ENCODE data around the gene ANGPTL2.
"Not testable (repeated sequence)": the region's sequence is repeated elsewhere in the genome, so short reads cannot be mapped to it uniquely, and the experiment has no call there.

ANGPTL2 gene

DNA sequence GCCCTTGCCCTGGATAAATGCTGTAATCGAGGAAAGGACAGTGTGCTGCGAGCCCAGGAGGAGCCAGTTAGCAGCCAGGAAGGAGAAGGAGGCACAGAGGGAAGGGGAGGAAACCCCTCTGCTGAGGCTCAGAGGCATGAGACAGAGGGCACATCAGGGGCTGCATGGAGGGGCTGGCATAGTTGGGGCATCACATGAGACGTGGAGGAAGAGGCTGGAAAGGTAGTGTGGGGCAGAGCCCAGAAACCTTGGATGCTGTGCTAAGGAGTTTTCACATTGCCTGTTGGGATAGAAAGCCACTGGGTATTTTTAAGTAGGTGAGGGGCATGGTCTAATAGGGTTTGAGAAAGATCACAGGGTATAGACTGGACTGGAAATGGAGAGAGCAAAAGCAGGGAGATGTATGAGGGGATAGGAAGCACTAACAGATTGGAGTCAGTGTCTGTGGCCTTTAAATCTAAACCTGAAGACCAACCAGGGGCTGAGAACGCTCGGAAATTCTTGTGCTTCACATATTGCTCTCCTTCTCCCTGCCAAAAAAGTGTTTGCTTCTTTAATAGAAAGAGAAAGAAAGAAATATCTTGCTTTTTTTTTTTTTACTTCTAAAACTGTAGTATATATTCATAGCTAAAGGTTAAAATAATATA lies 33.0 kb upstream of the ANGPTL2 start:
- no peaks in the 10 kb centered on the region for H3K27me3 ChIP-seq (replicated peaks; ENCODE audit: control insufficient read depth, insufficient read depth, low read length, poor library complexity, severe bottlenecking)
- H3K36me3 ChIP-seq (ENCODE audit: control insufficient read depth, insufficient read depth, low read length) = no peaks in the 10 kb centered on the region
- no peak overlapping the region for H3K4me3 ChIP-seq (ENCODE audit: insufficient read depth, low read depth, low read length, poor library complexity, severe bottlenecking)
- DNase-seq = no peak
- no peak overlapping the region for H3K27ac ChIP-seq (ENCODE audit: insufficient read depth, low read length, poor library complexity, severe bottlenecking)
- no peaks in the 10 kb centered on the region for H3K9me3 ChIP-seq (ENCODE audit: control insufficient read depth, low read length)
- H3K4me1 ChIP-seq (ENCODE audit: control insufficient read depth, insufficient read depth, low read length, poor library complexity, severe bottlenecking) = peaks cover 4% of the 10 kb centered on the region

DNA sequence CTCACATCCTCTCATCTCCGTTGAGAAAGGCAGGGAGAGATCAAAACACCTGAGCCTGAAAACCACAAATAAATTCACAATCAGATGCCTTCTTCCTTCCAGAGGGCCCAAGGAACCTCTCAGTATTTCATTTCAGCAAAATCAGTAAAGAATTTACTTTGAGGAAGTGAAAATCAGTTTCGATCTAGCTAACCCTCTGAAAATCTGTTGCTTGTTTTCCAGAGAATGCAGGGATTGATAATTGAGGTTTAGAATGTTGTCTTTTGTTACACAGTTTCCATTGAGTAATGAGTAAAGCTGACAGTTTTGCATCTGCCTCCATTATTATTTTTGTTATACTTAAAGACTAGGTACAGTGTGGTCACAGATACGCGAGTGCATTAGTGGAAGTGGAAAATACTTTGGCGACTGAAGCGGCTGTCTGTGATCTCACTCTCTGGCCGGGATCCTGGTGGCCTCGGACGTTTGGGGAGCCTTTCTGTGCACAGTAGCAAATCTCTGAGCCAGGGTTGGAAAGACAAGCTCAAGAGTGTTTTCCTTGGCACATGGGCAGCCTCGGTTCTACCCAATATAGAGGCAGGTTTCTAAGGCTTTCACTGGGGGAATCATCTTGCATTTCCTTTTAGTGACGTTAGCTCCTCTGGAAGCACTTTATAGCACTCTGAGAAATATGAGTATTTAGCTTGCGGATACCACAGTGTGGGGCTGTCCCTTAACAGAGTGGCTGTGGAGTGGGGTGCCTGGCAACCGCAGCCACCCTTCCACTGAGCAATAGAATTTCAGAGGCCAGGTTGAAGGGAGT lies 32.2 kb upstream of the ANGPTL2 start:
- no peak for DNase-seq
- no peak overlapping the region for H3K4me3 ChIP-seq (ENCODE audit: insufficient read depth, low read depth, low read length, poor library complexity, severe bottlenecking)

GRCh38 chr9:127154003-127154389 lies 31.6 kb upstream of the ANGPTL2 start:
- Histone ChIP-seq H3K36me3 (ENCODE audit: control insufficient read depth, insufficient read depth, low read length) (no peaks in the 10 kb centered on the region), H3K4me3 (ENCODE audit: insufficient read depth, low read depth, low read length, poor library complexity, severe bottlenecking) (no peak overlapping the region), H3K4me1 (ENCODE audit: control insufficient read depth, insufficient read depth, low read length, poor library complexity, severe bottlenecking) (peaks cover 4% of the 10 kb centered on the region), H3K27ac (ENCODE audit: insufficient read depth, low read length, poor library complexity, severe bottlenecking) (no peak overlapping the region), H3K9me3 (ENCODE audit: control insufficient read depth, low read length) (no peaks in the 10 kb centered on the region), H3K27me3 (replicated peaks; ENCODE audit: control insufficient read depth, insufficient read depth, low read length, poor library complexity, severe bottlenecking) (no peaks in the 10 kb centered on the region)
- DNase-seq = no peak

More for the DNA sequence above, 32.2 kb upstream of the ANGPTL2 start:
- H3K4me1 ChIP-seq (ENCODE audit: control insufficient read depth, insufficient read depth, low read length, poor library complexity, severe bottlenecking) = peaks cover 4% of the 10 kb centered on the region
- no peaks in the 10 kb centered on the region for H3K36me3 ChIP-seq (ENCODE audit: control insufficient read depth, insufficient read depth, low read length)
- H3K9me3 ChIP-seq (ENCODE audit: control insufficient read depth, low read length) = no peaks in the 10 kb centered on the region
- no peaks in the 10 kb centered on the region for H3K27me3 ChIP-seq (replicated peaks; ENCODE audit: control insufficient read depth, insufficient read depth, low read length, poor library complexity, severe bottlenecking)
- no peak overlapping the region for H3K27ac ChIP-seq (ENCODE audit: insufficient read depth, low read length, poor library complexity, severe bottlenecking)

GRCh38 chr9:127153501-127153900 lies 31.1 kb upstream of the ANGPTL2 start:
- no peak for DNase-seq
- no peaks in the 10 kb centered on the region for H3K36me3 ChIP-seq (ENCODE audit: control insufficient read depth, insufficient read depth, low read length)
- H3K4me3 ChIP-seq (ENCODE audit: insufficient read depth, low read depth, low read length, poor library complexity, severe bottlenecking) = no peak overlapping the region
- H3K4me1 ChIP-seq (ENCODE audit: control insufficient read depth, insufficient read depth, low read length, poor library complexity, severe bottlenecking) = peaks cover 4% of the 10 kb centered on the region
- no peak overlapping the region for H3K27ac ChIP-seq (ENCODE audit: insufficient read depth, low read length, poor library complexity, severe bottlenecking)
- no peaks in the 10 kb centered on the region for H3K27me3 ChIP-seq (replicated peaks; ENCODE audit: control insufficient read depth, insufficient read depth, low read length, poor library complexity, severe bottlenecking)
- H3K9me3 ChIP-seq (ENCODE audit: control insufficient read depth, low read length) = no peaks in the 10 kb centered on the region

GRCh38 chr9:127149463-127150390 lies 27.3 kb upstream of the ANGPTL2 start:
- DNase-seq = no peak
- Histone ChIP-seq H3K4me3 (ENCODE audit: insufficient read depth, low read depth, low read length, poor library complexity, severe bottlenecking) (no peak overlapping the region), H3K27ac (ENCODE audit: insufficient read depth, low read length, poor library complexity, severe bottlenecking) (no peak overlapping the region), H3K4me1 (ENCODE audit: control insufficient read depth, insufficient read depth, low read length, poor library complexity, severe bottlenecking) (peaks cover 4% of the 10 kb centered on the region), H3K36me3 (ENCODE audit: control insufficient read depth, insufficient read depth, low read length) (no peaks in the 10 kb centered on the region), H3K9me3 (ENCODE audit: control insufficient read depth, low read length) (no peaks in the 10 kb centered on the region), H3K27me3 (replicated peaks; ENCODE audit: control insufficient read depth, insufficient read depth, low read length, poor library complexity, severe bottlenecking) (no peaks in the 10 kb centered on the region)

DNA sequence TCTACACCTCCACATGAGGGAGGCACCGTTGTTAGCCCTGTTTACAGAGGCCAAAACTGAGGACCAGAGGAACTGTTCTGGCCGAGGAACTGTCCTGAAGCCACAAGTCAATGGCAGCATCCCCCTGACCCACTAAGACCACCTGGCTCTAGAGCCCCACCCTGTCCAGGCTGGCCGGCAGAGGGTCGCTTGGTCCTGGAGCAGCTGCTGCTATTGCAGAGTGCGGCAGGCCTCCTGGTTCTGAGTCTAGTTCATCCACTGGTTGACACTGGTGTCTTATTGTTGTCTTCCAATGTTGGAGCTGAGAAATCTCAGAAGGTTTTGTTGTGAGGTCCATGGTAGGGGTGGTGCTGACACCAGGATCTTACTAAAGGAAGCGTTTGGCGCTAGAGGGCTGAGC lies 26.6 kb upstream of the ANGPTL2 start:
- Histone ChIP-seq H3K27me3 (replicated peaks; ENCODE audit: control insufficient read depth, insufficient read depth, low read length, poor library complexity, severe bottlenecking) (no peaks in the 10 kb centered on the region), H3K4me3 (ENCODE audit: insufficient read depth, low read depth, low read length, poor library complexity, severe bottlenecking) (no peak overlapping the region), H3K9me3 (ENCODE audit: control insufficient read depth, low read length) (no peaks in the 10 kb centered on the region), H3K4me1 (ENCODE audit: control insufficient read depth, insufficient read depth, low read length, poor library complexity, severe bottlenecking) (no peaks in the 10 kb centered on the region), H3K36me3 (ENCODE audit: control insufficient read depth, insufficient read depth, low read length) (no peaks in the 10 kb centered on the region), H3K27ac (ENCODE audit: insufficient read depth, low read length, poor library complexity, severe bottlenecking) (no peak overlapping the region)
- DNase-seq = no peak

DNA sequence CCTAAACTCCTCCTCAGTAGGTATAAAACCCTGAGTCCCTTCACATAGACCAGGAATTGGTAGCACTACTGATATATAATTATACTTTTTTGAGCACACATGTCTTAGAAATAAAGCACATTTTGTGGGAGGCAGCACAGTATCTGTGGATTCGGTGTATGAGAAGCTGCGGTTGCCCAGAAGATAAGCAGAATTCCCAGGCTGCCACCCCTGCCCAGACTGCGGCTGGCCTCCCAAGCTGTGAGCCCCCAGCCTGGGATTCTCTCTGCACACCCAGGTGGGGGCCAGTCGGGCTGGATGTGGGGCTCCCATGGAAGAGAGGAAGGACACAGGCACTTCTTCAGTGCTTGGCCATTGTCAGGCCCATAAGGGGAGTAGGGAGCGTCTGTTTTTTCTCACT lies 25.6 kb upstream of the ANGPTL2 start:
- H3K9me3 ChIP-seq (ENCODE audit: control insufficient read depth, low read length) = no peaks in the 10 kb centered on the region
- no peak overlapping the region for H3K4me3 ChIP-seq (ENCODE audit: insufficient read depth, low read depth, low read length, poor library complexity, severe bottlenecking)
- no peaks in the 10 kb centered on the region for H3K4me1 ChIP-seq (ENCODE audit: control insufficient read depth, insufficient read depth, low read length, poor library complexity, severe bottlenecking)
- H3K36me3 ChIP-seq (ENCODE audit: control insufficient read depth, insufficient read depth, low read length) = no peaks in the 10 kb centered on the region
- H3K27ac ChIP-seq (ENCODE audit: insufficient read depth, low read length, poor library complexity, severe bottlenecking) = no peak overlapping the region
- no peak for DNase-seq
- H3K27me3 ChIP-seq (replicated peaks; ENCODE audit: control insufficient read depth, insufficient read depth, low read length, poor library complexity, severe bottlenecking) = no peaks in the 10 kb centered on the region

- no peaks in the 10 kb centered on the region for H3K27me3 ChIP-seq (replicated peaks; ENCODE audit: control insufficient read depth, insufficient read depth, low read length, poor library complexity, severe bottlenecking)
- no peak for DNase-seq
- no peak overlapping the region for H3K27ac ChIP-seq (ENCODE audit: insufficient read depth, low read length, poor library complexity, severe bottlenecking)
- H3K9me3 ChIP-seq (ENCODE audit: control insufficient read depth, low read length) = no peaks in the 10 kb centered on the region
- H3K36me3 ChIP-seq (ENCODE audit: control insufficient read depth, insufficient read depth, low read length) = no peaks in the 10 kb centered on the region
- no peak overlapping the region for H3K4me3 ChIP-seq (ENCODE audit: insufficient read depth, low read depth, low read length, poor library complexity, severe bottlenecking)
- no peaks in the 10 kb centered on the region for H3K4me1 ChIP-seq (ENCODE audit: control insufficient read depth, insufficient read depth, low read length, poor library complexity, severe bottlenecking)
Measured at GRCh38 chr9:127147251-127147650, 24.8 kb upstream of the ANGPTL2 start.

DNA sequence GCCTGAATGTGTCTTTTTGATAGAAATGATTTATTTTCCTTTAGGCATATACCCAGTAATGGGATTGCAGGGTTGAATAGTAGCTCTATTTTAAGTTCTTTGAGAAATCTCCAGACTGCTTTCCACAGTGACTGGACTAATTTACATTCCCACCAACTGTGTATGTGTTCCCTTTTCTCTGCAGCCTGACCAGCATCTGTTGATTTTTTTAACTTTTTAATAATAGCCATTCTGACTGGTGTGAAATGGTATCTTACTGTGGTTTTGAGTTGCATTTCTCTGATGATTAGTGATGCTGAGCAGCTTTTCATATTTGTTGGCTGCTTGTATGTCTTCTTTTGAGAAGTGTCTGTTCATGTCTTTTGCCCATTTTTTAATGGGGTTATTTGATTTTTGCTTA lies 24.4 kb upstream of the ANGPTL2 start:
- H3K27ac ChIP-seq (ENCODE audit: insufficient read depth, low read length, poor library complexity, severe bottlenecking); H3K36me3 ChIP-seq (ENCODE audit: control insufficient read depth, insufficient read depth, low read length); H3K4me3 ChIP-seq (ENCODE audit: insufficient read depth, low read depth, low read length, poor library complexity, severe bottlenecking); H3K27me3 ChIP-seq (replicated peaks; ENCODE audit: control insufficient read depth, insufficient read depth, low read length, poor library complexity, severe bottlenecking); DNase-seq; H3K4me1 ChIP-seq (ENCODE audit: control insufficient read depth, insufficient read depth, low read length, poor library complexity, severe bottlenecking); H3K9me3 ChIP-seq (ENCODE audit: control insufficient read depth, low read length): not testable (repeated sequence)

Data from effector memory CD4-positive, alpha-beta T cell (primary cell).